Endothelial cell of umbilical vein (primary cell): ENCODE data around the gene CCDC92B. TPM values are rescaled to one million over a fixed set of nuclear protein-coding genes. Genes with fewer than 3 reads are reported as not detected.

ENCODE experiments used
- Bru-seq: library from RNA; stranded (reverse); fragments of 400-500 nt; gene quantifications from one replicate; lab custom pipeline; 2021; lab: Mats Ljungman, UMichigan
- BruChase-seq, 2 experiments: library from RNA; stranded (reverse); fragments of 400-500 nt; gene quantifications; one replicate each; lab custom pipeline; 2021; lab: Mats Ljungman, UMichigan
- BruUV-seq: library from RNA; stranded (reverse); fragments of 400-500 nt; replicated peaks from 2 replicates; lab custom pipeline; 2021; lab: Mats Ljungman, UMichigan
- CTCF ChIA-PET: fragments of 300-600, 350-600 bp; sonication (Branson Sonifier 250); formaldehyde crosslinking; loops from one replicate; lab custom pipeline; 2021; ENCODE audit warnings: antibody characterized with exemption, inconsistent platforms; lab: Charles Lee
- POLR2A ChIA-PET: fragments of 300-600, 350-600 bp; sonication (Branson Sonifier 250); formaldehyde crosslinking; loops from one replicate; lab custom pipeline; 2021; ENCODE audit warnings: antibody characterized with exemption, inconsistent platforms; lab: Charles Lee
- DNase-seq: peaks from one replicate; pipeline ENCODE4 v3.0.0-alpha.2; 2011; ENCODE audit warnings: low read depth, low spot score
- FAIRE-seq: peaks from 2 replicates; lab custom pipeline; 2011; peaks lifted over from hg19 to GRCh38; lab: Jason Lieb, UNC
- H2AFZ ChIP-seq: 2 replicates; pipeline ENCODE4 v1.6.0; 2012; ENCODE audit warnings: low read depth, low read length, control low read depth, inconsistent platforms
- H3K27ac ChIP-seq: 2 replicates; pipeline ENCODE4 v1.5.1; 2011; ENCODE audit warnings: low read depth, mild to moderate bottlenecking, control low read depth, low read length, moderate library complexity; ENCODE audit not compliant: insufficient read depth
- H3K27me3 ChIP-seq, 2 experiments: 2 replicates each; pipeline versions ENCODE4 v1.6.0 to v1.6.1; 2011; ENCODE audit warnings: low read length in 2 of 2, mixed read lengths in 1 of 2; ENCODE audit not compliant: control insufficient read depth in 2 of 2, insufficient read depth in 2 of 2
- H3K36me3 ChIP-seq, 2 experiments: 2 replicates in 1 of 2; 3 replicates in 1 of 2; pipeline ENCODE4 v1.5.1; 2011; ENCODE audit warnings: low read length in 2 of 2, mild to moderate bottlenecking in 1 of 2, moderate library complexity in 1 of 2; ENCODE audit not compliant: control insufficient read depth in 2 of 2, insufficient read depth in 2 of 2; ENCODE audit errors: extremely low read depth in 1 of 2
- H3K4me1 ChIP-seq: 3 replicates; pipeline ENCODE4 v1.5.1; 2011; ENCODE audit warnings: mild to moderate bottlenecking, low read length; ENCODE audit not compliant: control insufficient read depth, insufficient read depth; ENCODE audit errors: extremely low read depth
- H3K4me2 ChIP-seq: 2 replicates; pipeline ENCODE4 v1.6.1; 2011; ENCODE audit warnings: low read length, control low read depth, mixed read lengths; ENCODE audit not compliant: insufficient read depth
- H3K4me3 ChIP-seq, 3 experiments: fragments of 200-600 bp in 1 of 3; sonication (generic), shearing (Covaris generic) in 1 of 3; replicated peaks in 1 of 3; 2 replicates each; pipeline ENCODE4 v1.5.1; 2011 to 2016; ENCODE audit warnings: control low read depth in 3 of 3, low read length in 3 of 3, mild to moderate bottlenecking in 2 of 3, inconsistent platforms in 1 of 3, low read depth in 1 of 3, moderate library complexity in 1 of 3; ENCODE audit not compliant: insufficient read depth in 1 of 3
- H3K79me2 ChIP-seq: 2 replicates; pipeline ENCODE4 v1.6.0; 2012; ENCODE audit warnings: low read length, inconsistent platforms; ENCODE audit not compliant: control insufficient read depth, insufficient read depth
- H3K9ac ChIP-seq: replicated peaks from 2 replicates; pipeline ENCODE3; 2011; ENCODE audit warnings: low read length, control low read depth; ENCODE audit not compliant: insufficient read depth; ENCODE audit errors: extremely low read depth
- H3K9me1 ChIP-seq: replicated peaks from 3 replicates; pipeline ENCODE4 v1.6.0; 2011; ENCODE audit warnings: mild to moderate bottlenecking, low read length; ENCODE audit not compliant: control insufficient read depth, insufficient read depth; ENCODE audit errors: extremely low read depth
- H3K9me3 ChIP-seq: replicated peaks from 2 replicates; pipeline ENCODE4 v1.5.1; 2012; ENCODE audit warnings: low read length, inconsistent platforms; ENCODE audit not compliant: control insufficient read depth, insufficient read depth
- H4K20me1 ChIP-seq: replicated peaks from 2 replicates; pipeline ENCODE3; 2011; ENCODE audit warnings: mild to moderate bottlenecking, low read length; ENCODE audit not compliant: control insufficient read depth, insufficient read depth; ENCODE audit errors: extremely low read depth
- CTCF ChIP-seq, 2 donors: IDR thresholded peaks; 1 replicate in 1 of 2; 2 replicates in 1 of 2; pipeline ENCODE4 v1.5.1; 2011; ENCODE audit warnings: low read length in 2 of 2, mild to moderate bottlenecking in 2 of 2, moderate library complexity in 2 of 2, control low read depth in 1 of 2, inconsistent platforms in 1 of 2, low read depth in 1 of 2; ENCODE audit not compliant: insufficient read depth in 1 of 2; ENCODE audit errors: extremely low read depth in 1 of 2
- EZH2 ChIP-seq: IDR thresholded peaks from 2 replicates; pipeline ENCODE4 v1.6.1; 2012; ENCODE audit warnings: borderline replicate concordance, low read depth, mild to moderate bottlenecking, moderate library complexity, low read length, inconsistent platforms; ENCODE audit not compliant: severe bottlenecking
- FOS ChIP-seq: IDR thresholded peaks from 2 replicates; pipeline ENCODE4 v1.6.1; 2011; ENCODE audit warnings: mild to moderate bottlenecking, low read length, moderate library complexity, borderline replicate concordance; ENCODE audit not compliant: insufficient read depth
- GATA2 ChIP-seq: IDR thresholded peaks from 2 replicates; pipeline ENCODE4 v1.7.0; 2011; ENCODE audit warnings: low read depth, mild to moderate bottlenecking, moderate library complexity, mixed read lengths, low read length; ENCODE audit not compliant: insufficient read length, insufficient read depth
- JUN ChIP-seq: IDR thresholded peaks from 2 replicates; pipeline ENCODE4 v1.6.1; 2011; ENCODE audit warnings: borderline replicate concordance, low read depth; ENCODE audit not compliant: insufficient read length, insufficient read depth
- MAX ChIP-seq: IDR thresholded peaks from 2 replicates; pipeline ENCODE4 v1.6.1; 2011; ENCODE audit not compliant: insufficient read depth, insufficient read length
- MYC ChIP-seq: IDR thresholded peaks from one replicate; pipeline ENCODE4 v1.6.1; 2011; ENCODE audit warnings: mild to moderate bottlenecking, low read depth, low read length
- POLR2A ChIP-seq: IDR thresholded peaks from 2 replicates; pipeline ENCODE4 v1.6.1; 2012; ENCODE audit warnings: low read depth, mild to moderate bottlenecking, control low read depth, low read length
- POLR2AphosphoS5 ChIP-seq: IDR thresholded peaks from 2 replicates; pipeline ENCODE4 v1.6.1; 2012; ENCODE audit warnings: low read depth, mild to moderate bottlenecking, control low read depth, low read length, moderate library complexity; ENCODE audit not compliant: insufficient read depth
- dilution Hi-C: fragments of 300-500 bp; cut with MboI; formaldehyde crosslinking; loops from one replicate; pipeline ENCODE4 v1.15.0; 2019; ENCODE audit warnings: low sequenced_read_pairs; ENCODE audit not compliant: extremely low pct_ligation_motif_present
- intact Hi-C: fragments of 100-400 bp; cut with micrococcal nuclease; formaldehyde crosslinking; loops from one replicate; pipeline ENCODE4 v1.10.0; 2022
- long read RNA-seq: library from polyadenylated mRNA; stranded (forward); transcript quantifications from one replicate; pipeline ENCODE4 v2.0.0, GENCODE V29; 2021
- polyA minus RNA-seq, 3 experiments: library from RNA; depleted of rRNA, polyadenylated mRNA; stranded (reverse); fragments of >200 nt; gene quantifications; 1 replicate in 1 of 3; 2 replicates in 2 of 3; pipeline ENCODE4 v1.2.3, GENCODE V29; 2011
- polyA plus RNA-seq, 4 experiments: library from polyadenylated mRNA; depleted of rRNA in 3 of 4; stranded (reverse) in 3 of 4; unstranded in 1 of 4; fragments of >200 nt; gene quantifications; 2 replicates each; pipeline versions ENCODE4 v1.2.1 to v1.2.3, GENCODE V29; 2011 to 2012; ENCODE audit warnings: missing spikeins in 1 of 4
- total RNA-seq: library from RNA; stranded (reverse); gene quantifications from 2 replicates; pipeline ENCODE4 v1.2.3, GENCODE V29; 2021

The CCDC92B gene
- total RNA-seq: not detected in 2 replicates
- polyA plus RNA-seq: not detected in 2 replicates
- polyA plus RNA-seq (2011; cell fraction: cytosol; rRNA removed): not detected in 2 replicates
- polyA plus RNA-seq (2011; cell fraction: nucleus; rRNA removed): not detected in 2 replicates
- polyA plus RNA-seq (2012): not detected in 2 replicates
- polyA minus RNA-seq: not detected in 2 replicates
- polyA minus RNA-seq (2011; cell fraction: cytosol; rRNA and poly(A)+ RNA removed): 0.41 TPM
- not detected in 2 replicates for polyA minus RNA-seq (2011; cell fraction: nucleus; rRNA and poly(A)+ RNA removed)
- not detected for Bru-seq, nascent RNA
- BruChase-seq, experiment 1, labeled RNA remaining after a 6-hour chase: not detected
- BruChase-seq, experiment 2, labeled RNA remaining after a 2-hour chase: percentile 15 among the genes with signal in this experiment
- long read RNA-seq: 0 reads

- Histone ChIP-seq H3K9me1 (no peaks in the 10 kb centered on the region), H3K4me2 (no peak within 1 kb of the TSS), H3K4me3 (no peak within 1 kb of the TSS), H4K20me1 (no peaks in the 10 kb centered on the region), H3K79me2 (no peaks in the 10 kb centered on the region), H3K27me3 (peaks cover 15 to 16% of the 10 kb centered on the region in 2 experiments), H3K36me3 (no peaks in the 10 kb centered on the region), H3K4me1 (no peaks in the 10 kb centered on the region), H3K9ac (no peak within 1 kb of the TSS), H3K27ac (no peak within 1 kb of the TSS), H3K9me3 (no peaks in the 10 kb centered on the region), H2AFZ (no peak within 1 kb of the TSS)
- BruUV-seq: no TSS peak
- FAIRE-seq: no peak
- intact Hi-C loops (no loop called here), dilution Hi-C loops (no loop called here)
- DNase-seq: no peak
- TF ChIP-seq GATA2 (no peak), POLR2AphosphoS5 (no peak), MAX (no peak), POLR2A (no peak), MYC (no peak), CTCF (IDR thresholded peaks at IDR 0.05; ENCODE audit: extremely low read depth in 1 of 2, insufficient read depth in 1 of 2, low read depth in 1 of 2, low read length in 2 of 2) (no peak), FOS (no peak), JUN (no peak), EZH2 (no peak)
- CTCF ChIA-PET: interaction anchor here (0.6 to 1.0 kb wide), 2 partner anchors 24 to 177 kb away, joined by 3 read pairs; no protein-coding TSS in a partner anchor
- POLR2A ChIA-PET: no interaction called here
These were observed at the start of gene CCDC92B for GRCh38 chr17:2749058-2749783. TSS of gene CCDC92B (minus strand) at chr17:2749652. CDS start at chr17:2735145, 14,507 bp downstream.
